GM21423 (cell line): ENCODE measurements around the gene IDE.
"Not testable (repeated sequence)": the region's sequence is repeated elsewhere in the genome, so short reads cannot be mapped to it uniquely, and the experiment has no call there.

Experiments
- ATAC-seq: cut with Tn5 transposase; IDR thresholded peaks from one replicate; pipeline ENCODE4 v1.9.1; 2021; ENCODE audit warnings: mild to moderate bottlenecking, moderate library complexity; ENCODE audit not compliant: unreplicated experiment

The IDE gene

GRCh38 chr10:92420546-92421275 is 153.2 kb downstream of the IDE start:
- no peak for ATAC-seq

- ATAC-seq, result no peak
These were observed 153.9 kb downstream of the IDE start for GRCh38 chr10:92419740-92420545.

GRCh38 chr10:92418891-92419290 is 155.0 kb downstream of the IDE start:
- ATAC-seq, result no peak

GRCh38 chr10:92418221-92418620 is 155.7 kb downstream of the IDE start:
- ATAC-seq, result no peak

DNA sequence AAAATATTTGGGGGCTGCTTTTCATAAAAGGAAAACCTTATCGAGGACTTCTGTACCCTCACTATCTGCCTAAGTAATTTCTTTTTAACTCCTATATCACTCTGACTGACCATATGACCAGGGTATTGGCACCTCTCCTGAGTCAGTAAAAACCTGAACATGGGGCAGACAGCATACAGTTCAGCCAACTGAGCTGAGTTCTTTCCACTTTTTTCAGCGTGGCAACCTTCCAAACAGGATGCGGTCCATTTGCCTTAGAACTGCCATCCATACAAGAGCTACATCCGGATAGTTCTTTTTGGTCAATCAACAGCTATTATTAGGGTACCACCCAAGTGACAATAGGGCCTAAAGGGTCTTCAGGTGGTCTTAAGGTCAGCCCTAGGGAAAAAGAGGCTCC is 160.4 kb downstream of the IDE start:
- ATAC-seq, result no peak

DNA sequence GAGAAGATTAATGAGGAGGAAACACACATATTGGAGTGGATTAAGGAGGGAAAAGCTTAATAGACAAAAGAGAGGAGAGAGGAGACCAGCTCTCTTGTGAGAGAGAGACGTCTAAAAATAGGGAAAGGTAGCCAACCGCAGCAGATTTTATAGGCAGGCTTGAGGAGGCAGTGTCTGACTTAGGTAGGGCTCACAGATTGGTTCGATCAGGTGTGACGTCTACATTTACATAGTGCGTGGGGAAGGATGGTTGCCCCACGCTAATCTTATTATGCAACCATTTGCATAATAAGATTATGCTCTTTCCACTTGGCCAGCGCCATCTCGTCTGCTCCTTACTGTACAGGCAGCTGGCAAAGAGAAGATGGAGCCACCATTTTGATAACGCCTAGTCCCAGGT is 160.9 kb downstream of the IDE start:
- no peak for ATAC-seq

- no peak for ATAC-seq
These were observed 162.5 kb downstream of the IDE start for GRCh38 chr10:92411406-92411805.

DNA sequence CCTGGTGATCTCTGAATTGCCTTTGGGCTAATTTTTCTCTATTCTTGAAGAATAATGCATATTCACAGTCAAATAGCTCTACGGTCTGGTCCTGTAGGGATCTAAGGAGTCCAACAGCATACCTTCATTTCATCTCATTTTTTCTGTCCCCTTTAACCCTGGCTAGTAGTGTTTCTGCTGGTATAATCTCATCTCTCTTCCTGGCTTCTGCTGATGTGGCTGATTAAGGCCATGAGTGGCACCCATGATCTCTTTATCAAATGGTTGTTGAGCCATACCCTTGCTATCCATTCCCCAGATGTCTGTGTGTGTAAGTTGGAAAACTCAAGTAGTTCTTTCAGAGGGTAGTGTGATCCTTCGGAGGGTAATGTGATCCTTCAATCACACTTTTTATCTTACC is 163.4 kb downstream of the IDE start:
- ATAC-seq, result no peak

DNA sequence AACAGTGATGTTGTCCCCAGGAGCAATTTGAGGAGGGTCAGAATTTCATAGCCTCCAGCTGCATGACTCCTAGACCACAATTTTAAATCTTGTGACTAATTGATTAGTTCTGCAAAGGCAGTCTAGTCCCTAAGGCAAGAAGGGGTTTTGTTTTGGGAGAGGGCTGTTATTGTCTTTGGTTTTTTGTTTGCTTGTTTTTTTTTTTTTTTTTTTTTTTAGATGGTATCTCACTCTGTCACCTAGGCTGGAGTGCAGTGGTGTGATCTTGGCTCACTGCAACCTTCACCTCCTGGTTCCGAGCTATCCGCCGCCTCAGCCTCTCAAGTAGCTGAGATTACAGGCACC is 165.9 kb downstream of the IDE start:
- ATAC-seq, result no peak

DNA sequence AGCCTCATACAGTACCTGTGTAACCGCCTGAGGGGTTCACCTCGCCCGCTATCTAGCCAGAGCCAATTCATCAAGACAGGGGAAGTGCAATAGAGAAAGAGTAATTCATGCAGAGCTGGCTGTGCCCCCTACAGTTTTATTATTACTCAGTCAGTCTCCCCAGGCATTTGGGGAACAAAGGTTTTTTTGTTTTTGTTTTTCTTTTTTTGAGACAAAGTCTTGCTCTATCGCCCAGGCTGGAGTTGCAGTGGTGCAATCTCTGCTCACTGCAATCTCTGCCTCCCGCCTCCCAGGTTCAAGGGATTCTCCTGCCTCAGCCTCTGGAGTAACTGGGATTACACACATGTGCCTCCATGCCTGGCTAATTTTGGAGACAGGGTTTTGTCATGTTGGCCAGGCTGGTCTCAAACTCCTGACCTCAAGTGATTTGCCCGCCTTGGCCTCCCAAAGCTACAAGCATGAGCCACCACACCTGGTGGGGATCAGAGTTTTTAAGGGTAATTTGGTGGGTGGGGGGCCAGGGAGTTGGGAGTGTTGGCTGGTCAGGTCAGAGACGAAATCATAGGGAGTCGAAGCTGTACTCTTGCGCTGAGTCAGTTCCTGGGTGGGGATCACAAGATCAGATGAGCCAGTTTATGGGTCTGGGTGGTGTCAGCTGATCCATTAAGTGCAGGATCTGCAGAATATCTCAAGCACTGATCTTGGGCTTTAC is 166.4 kb downstream of the IDE start:
- no peak for ATAC-seq

DNA sequence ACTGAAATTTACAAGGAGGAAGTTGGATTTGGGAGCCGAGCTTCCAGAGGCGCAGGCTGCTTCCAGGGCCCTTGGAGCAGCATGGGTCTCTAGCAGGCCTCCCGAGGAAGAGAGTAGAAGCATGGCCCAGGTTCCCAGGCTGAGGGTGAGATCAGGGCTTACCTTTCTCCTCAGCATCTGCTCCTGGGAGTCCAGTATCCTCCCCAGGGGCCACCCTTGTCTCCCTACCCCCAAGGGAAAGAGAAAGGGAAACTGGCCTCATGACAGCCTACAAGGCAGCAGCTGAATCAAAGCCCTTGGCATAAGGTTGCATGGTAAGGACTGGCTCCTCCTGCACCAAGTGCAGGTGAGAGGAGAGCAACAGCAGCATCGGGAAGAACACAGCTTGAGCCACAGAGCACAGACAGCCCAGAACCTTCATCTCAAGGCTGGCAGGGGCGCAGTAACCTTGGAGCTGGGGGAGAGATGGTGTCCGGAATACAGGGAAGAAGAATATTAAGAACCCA is 168.4 kb downstream of the IDE start:
- no peak for ATAC-seq

- ATAC-seq, result no peak
These were observed 169.1 kb downstream of the IDE start for GRCh38 chr10:92404612-92405418.

DNA sequence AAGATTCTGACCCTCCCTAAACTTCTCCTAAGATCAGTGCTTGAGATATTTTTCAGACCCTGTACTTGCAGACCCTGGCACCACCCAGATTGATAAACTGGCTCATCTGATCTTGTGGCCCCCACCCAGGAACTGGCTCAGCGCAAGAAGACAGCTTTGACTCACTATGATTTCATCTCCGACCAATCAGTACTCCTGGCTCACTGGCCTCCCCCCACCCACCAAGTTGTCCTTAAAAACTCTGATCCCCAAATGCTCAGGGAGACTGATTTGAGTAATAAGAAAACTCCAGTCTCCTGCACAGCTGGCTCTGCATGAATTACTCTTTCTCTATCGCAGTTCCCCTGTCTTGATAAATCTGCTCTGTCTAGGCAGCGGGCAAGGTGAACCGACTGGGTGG is 171.7 kb downstream of the IDE start:
- not testable (repeated sequence) for ATAC-seq
